HL-60 (cell line): ENCODE results near the gene ZFAND2B.

ENCODE experiments used
- DNase-seq, 2 experiments: peaks; one replicate each; pipeline ENCODE4 v3.0.0-alpha.2; 2010 to 2020; ENCODE audit warnings: low read depth in 1 of 2, low spot score in 1 of 2
- H3K27ac ChIP-seq: fragments of 250-450 bp; sonication (Bioruptor Pico); replicated peaks from 2 replicates; pipeline ENCODE4 v1.5.1; 2020; ENCODE audit warnings: mild to moderate bottlenecking, moderate library complexity
- H3K27me3 ChIP-seq: fragments of 250-450 bp; sonication (Bioruptor Pico); 2 replicates; pipeline ENCODE4 v1.5.1; 2021; ENCODE audit warnings: mild to moderate bottlenecking, moderate library complexity; ENCODE audit not compliant: insufficient read depth, poor library complexity, severe bottlenecking
- H3K4me3 ChIP-seq: replicated peaks from 2 replicates; pipeline ENCODE4 v1.5.1; 2011; ENCODE audit warnings: mild to moderate bottlenecking, control low read depth, low read length; ENCODE audit not compliant: insufficient read depth
- GABPA ChIP-seq: IDR thresholded peaks from 2 replicates; pipeline ENCODE4 v1.6.1; 2012; ENCODE audit warnings: low read depth
- POLR2AphosphoS5 ChIP-seq: IDR thresholded peaks from 2 replicates; pipeline ENCODE4 v1.6.1; 2012; ENCODE audit warnings: low read depth
- REST ChIP-seq: IDR thresholded peaks from 2 replicates; pipeline ENCODE4 v1.6.1; 2012; ENCODE audit warnings: low read depth; ENCODE audit not compliant: insufficient replicate concordance
- SPI1 ChIP-seq: IDR thresholded peaks from 2 replicates; pipeline ENCODE4 v1.6.1; 2012; ENCODE audit warnings: low read depth, mild to moderate bottlenecking, borderline replicate concordance
- TF ChIP-seq, protein P1 (sequence below): IDR thresholded peaks from one replicate; pipeline ENCODE4 v1.5.1; 2011; ENCODE audit warnings: low read length, control low read depth, inconsistent platforms; ENCODE audit not compliant: insufficient read depth

ZFAND2B gene

GRCh38 chr2:219228911-219229304 is 22.3 kb downstream of the ZFAND2B start:
- TF ChIP-seq REST (no peak), SPI1 (no peak)
- peak in 1 of 2 experiments; percentile 7 for DNase-seq
- peak overlapping the region; percentile 75 for H3K4me3 ChIP-seq
- H3K27ac ChIP-seq: peak overlapping the region; percentile 2; the same call in 1 of the 2 replicates
- H3K27me3 ChIP-seq: no peaks in the 10 kb centered on the region

DNA sequence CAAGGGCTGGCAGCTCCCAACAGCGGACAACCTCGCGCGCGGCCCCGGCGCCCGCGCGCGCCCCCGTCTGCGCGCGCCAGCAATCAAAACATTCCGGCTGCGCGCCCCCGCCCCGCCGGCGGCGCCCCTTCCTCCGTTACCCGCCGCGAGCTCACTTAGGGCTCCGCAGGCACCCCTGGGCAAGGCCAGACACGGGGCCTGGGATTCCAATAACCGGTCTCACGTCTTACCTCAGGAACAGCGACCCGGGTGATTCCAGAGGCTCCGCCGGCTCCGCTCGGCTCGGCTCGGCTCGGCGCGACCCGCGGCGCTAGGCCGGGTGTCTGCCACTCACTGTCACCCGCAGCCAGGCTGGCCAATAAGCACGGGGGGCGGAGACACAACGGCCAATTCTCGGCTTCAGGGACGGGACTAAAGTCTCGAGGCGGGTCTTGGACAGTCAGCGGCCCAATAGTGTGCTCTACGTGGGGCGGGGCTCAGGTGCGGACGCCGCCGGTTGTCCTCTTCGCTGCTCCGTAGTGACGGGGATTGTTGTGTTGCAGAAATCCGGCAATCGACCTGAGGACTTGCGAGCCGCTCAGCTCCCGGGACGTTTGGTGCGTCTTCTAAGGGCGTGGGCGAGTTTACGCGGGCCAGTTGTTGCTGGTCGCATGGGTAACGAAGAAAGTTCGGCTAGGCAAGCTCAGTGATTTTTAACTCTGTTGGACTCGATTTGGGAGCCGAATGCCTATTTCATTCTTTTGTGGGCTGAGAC is 22.9 kb downstream of the ZFAND2B start, which contains the start of the genes ANKZF1 and ATG9A:
ANKZF1 (plus strand) TSS at position 502 of the 754 bp plus-strand sequence. CDS start 452 bp downstream, outside the sequence.
ATG9A (minus strand) TSS at position 332 of the 754 bp plus-strand sequence. CDS start 1,612 bp downstream, outside the sequence.
- Histone ChIP-seq H3K27ac (peak within 1 kb of the TSS; percentile 70), H3K27me3 (no peaks in the 10 kb centered on the region), H3K4me3 (peak within 1 kb of the TSS; percentile 75)
- peak; percentile 96 to 99 for DNase-seq
- TF ChIP-seq SPI1 (no peak), REST (peak; percentile 49), POLR2AphosphoS5 (peak; percentile 79)
- TF ChIP-seq, protein P1, sequence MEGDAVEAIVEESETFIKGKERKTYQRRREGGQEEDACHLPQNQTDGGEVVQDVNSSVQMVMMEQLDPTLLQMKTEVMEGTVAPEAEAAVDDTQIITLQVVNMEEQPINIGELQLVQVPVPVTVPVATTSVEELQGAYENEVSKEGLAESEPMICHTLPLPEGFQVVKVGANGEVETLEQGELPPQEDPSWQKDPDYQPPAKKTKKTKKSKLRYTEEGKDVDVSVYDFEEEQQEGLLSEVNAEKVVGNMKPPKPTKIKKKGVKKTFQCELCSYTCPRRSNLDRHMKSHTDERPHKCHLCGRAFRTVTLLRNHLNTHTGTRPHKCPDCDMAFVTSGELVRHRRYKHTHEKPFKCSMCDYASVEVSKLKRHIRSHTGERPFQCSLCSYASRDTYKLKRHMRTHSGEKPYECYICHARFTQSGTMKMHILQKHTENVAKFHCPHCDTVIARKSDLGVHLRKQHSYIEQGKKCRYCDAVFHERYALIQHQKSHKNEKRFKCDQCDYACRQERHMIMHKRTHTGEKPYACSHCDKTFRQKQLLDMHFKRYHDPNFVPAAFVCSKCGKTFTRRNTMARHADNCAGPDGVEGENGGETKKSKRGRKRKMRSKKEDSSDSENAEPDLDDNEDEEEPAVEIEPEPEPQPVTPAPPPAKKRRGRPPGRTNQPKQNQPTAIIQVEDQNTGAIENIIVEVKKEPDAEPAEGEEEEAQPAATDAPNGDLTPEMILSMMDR: no peak

DNA sequence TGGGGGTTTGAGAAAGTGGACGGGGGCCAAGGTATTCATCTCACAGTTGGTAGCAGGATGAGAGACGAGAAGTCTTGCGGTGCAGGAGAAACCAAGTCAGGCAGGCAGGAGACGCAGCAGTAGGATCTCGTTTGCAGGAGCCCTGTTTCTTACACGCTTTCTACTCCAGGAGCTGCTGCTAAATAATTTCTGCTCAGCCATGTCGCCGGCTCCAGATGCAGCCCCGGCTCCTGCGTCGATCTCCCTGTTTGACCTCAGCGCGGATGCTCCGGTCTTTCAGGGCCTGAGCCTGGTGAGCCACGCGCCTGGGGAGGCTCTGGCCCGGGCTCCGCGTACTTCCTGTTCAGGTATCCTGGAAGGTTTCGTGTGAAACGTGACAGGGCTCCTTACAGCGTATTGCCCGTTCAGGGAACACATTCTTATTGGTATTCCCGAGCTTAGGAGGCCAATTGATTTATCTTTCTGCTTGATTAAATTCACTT is 23.5 kb downstream of the ZFAND2B start:
- DNase-seq: peak in 1 of 2 experiments; percentile 64
- no peak for TF ChIP-seq POLR2AphosphoS5
- TF ChIP-seq SPI1: no peak
- TF ChIP-seq GABPA: no peak
- no peak for TF ChIP-seq REST
- TF ChIP-seq, protein P1: no peak
- Histone ChIP-seq H3K27ac (peak overlapping the region; percentile 70), H3K27me3 (no peaks in the 10 kb centered on the region), H3K4me3 (peak overlapping the region; percentile 75)
